Activated CD4-positive, alpha-beta memory T cell treated with anti-CD3 and anti-CD28 coated beads for 36 hours (primary cell): Measurements from ENCODE around the gene GANAB. TPM values are rescaled to one million over a fixed set of nuclear protein-coding genes. Genes with fewer than 3 reads are reported as not detected.
A peak's percentile ranks its signal among the peaks of the same experiment; 100 is the strongest.
"Not testable (repeated sequence)": the region's sequence is repeated elsewhere in the genome, so short reads cannot be mapped to it uniquely, and the experiment has no call there.

Source experiments
- CTCF ChIA-PET: fragments of 350-600 bp; sonication (Branson Sonifier 250); formaldehyde crosslinking; loops from one replicate; lab custom pipeline; 2021; ENCODE audit warnings: antibody characterized with exemption, inconsistent platforms; lab: Charles Lee
- POLR2A ChIA-PET: fragments of 350-600 bp; sonication (Branson Sonifier 250); formaldehyde crosslinking; loops from one replicate; lab custom pipeline; 2021; ENCODE audit warnings: antibody characterized with exemption; lab: Charles Lee
- DNase-seq: peaks from one replicate; pipeline ENCODE4 v3.0.0-alpha.2; 2020
- H3K27ac Mint-ChIP-seq: one replicate; pipeline ENCODE4 v1.8.0; 2021; ENCODE audit warnings: mixed read lengths
- H3K27me3 Mint-ChIP-seq: one replicate; pipeline ENCODE4 v1.8.0; 2021; ENCODE audit warnings: mixed read lengths
- H3K36me3 Mint-ChIP-seq: one replicate; pipeline ENCODE4 v1.8.0; 2021; ENCODE audit warnings: mixed read lengths
- H3K4me1 Mint-ChIP-seq: one replicate; pipeline ENCODE4 v1.8.0; 2021; ENCODE audit warnings: low read depth, mixed read lengths
- H3K4me3 Mint-ChIP-seq: one replicate; pipeline ENCODE4 v1.8.0; 2021; ENCODE audit warnings: mild to moderate bottlenecking, mixed read lengths
- H3K9me3 Mint-ChIP-seq: one replicate; pipeline ENCODE4 v1.8.0; 2021; ENCODE audit warnings: mixed read lengths
- intact Hi-C: fragments of 100-400 bp; cut with micrococcal nuclease; formaldehyde crosslinking; loops from one replicate; pipeline ENCODE4 v1.15.1; 2023
- total RNA-seq, 2 experiments: library from RNA; stranded (reverse); gene quantifications; one replicate each; pipeline ENCODE4 v1.2.3, GENCODE V29; 2021

The GANAB gene
- total RNA-seq, 2 experiments from 2014 or later, result 247 to 249 TPM

DNA sequence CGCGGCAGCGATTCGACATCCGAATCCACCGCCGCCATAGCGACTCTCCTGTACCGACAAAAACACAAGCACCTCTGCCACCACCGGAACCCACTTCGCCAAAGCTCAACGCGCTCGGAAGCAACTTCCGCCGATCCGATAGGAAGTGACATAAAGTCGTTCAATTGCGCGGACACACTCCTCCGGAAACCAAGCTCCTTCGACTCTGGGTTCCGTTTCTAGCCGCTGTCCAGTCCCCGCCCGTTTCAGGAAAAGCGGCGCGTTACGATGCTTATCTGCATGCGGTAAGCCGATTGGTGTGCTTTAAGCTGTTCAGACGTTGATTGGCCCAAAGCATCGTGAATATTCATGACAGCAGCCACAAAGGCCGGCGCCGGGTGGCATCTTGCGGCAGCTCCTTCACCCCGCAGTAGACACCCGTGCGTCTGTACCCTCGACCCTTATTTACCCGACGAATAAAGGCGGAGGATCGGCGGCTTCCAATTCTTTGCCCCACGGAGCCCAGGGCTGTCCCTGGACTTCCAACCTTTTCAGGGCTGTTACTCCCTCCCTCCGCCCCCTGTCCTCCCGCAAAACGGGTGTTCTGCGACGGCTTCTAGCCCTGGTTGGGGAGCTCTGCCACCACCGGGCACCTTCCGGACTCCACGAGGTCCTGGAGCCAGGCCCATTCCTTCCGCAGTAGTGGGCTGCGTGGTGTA is 54.8 kb downstream of the GANAB start, which contains the start of gene TUT1:
Gene TUT1, minus strand, starts transcription at position 76 of the 698 bp plus-strand sequence. Its CDS starts 38 bp downstream, at position 38.
- ChIA-PET CTCF (interaction anchor here (0.7 to 4.0 kb wide), 39 partner anchors 10 to 290 kb away, joined by 3 to 44 read pairs (median 4); partner anchors contain the start of genes B3GAT3, BSCL2, C11orf98 and CSKMT), POLR2A (interaction anchor here (0.6 to 3.3 kb wide), 40 partner anchors 8 to 264 kb away, joined by 3 to 62 read pairs (median 6); partner anchors contain the start of genes AHNAK, B3GAT3, BSCL2 and C11orf98)
- H3K4me1 Mint-ChIP-seq, result peaks cover 52% of the 10 kb centered on the region
- H3K4me3 Mint-ChIP-seq, result peak within 1 kb of the TSS; percentile 100
- intact Hi-C loops, result loop anchor here (1.0 to 5.0 kb wide), 10 partner anchors 8 to 241 kb away; partner anchors contain the start of genes BSCL2, C11orf98, CSKMT and GANAB
- DNase-seq, result peak; percentile 99
- peak within 1 kb of the TSS; percentile 97 for H3K27ac Mint-ChIP-seq
- H3K36me3 Mint-ChIP-seq, result peaks cover 42% of the 10 kb centered on the region
- no peaks in the 10 kb centered on the region for H3K9me3 Mint-ChIP-seq
- no peaks in the 10 kb centered on the region for H3K27me3 Mint-ChIP-seq

- Mint-ChIP-seq H3K36me3 (peaks cover 31% of the 10 kb centered on the region), H3K4me1 (peaks cover 46% of the 10 kb centered on the region), H3K4me3 (no peak overlapping the region), H3K27me3 (no peaks in the 10 kb centered on the region), H3K27ac (no peak overlapping the region), H3K9me3 (no peaks in the 10 kb centered on the region)
- intact Hi-C loops, result no loop called here
- ChIA-PET POLR2A (interaction anchor here (0.6 to 2.6 kb wide), 4 partner anchors 15 to 252 kb away, joined by 3 to 8 read pairs (median 4); partner anchors contain the start of gene EEF1G), CTCF (interaction anchor here (0.8 to 1.9 kb wide), 6 partner anchors 23 to 194 kb away, joined by 3 to 6 read pairs (median 4); no protein-coding TSS in a partner anchor)
- DNase-seq, result peak; percentile 42
These were observed 57.3 kb downstream of the GANAB start for GRCh38 chr11:62588966-62589637.

- H3K27ac Mint-ChIP-seq, H3K9me3 Mint-ChIP-seq, DNase-seq, intact Hi-C loops, H3K4me3 Mint-ChIP-seq, H3K27me3 Mint-ChIP-seq: not testable (repeated sequence)
- H3K36me3 Mint-ChIP-seq, result peaks cover 16% of the 10 kb centered on the region
- peaks cover 20% of the 10 kb centered on the region for H3K4me1 Mint-ChIP-seq
- ChIA-PET POLR2A (interaction anchor here (0.7 kb wide), 1 partner anchor 10 kb away, joined by 4 read pairs; no protein-coding TSS in a partner anchor), CTCF (interaction anchor here (0.8 kb wide), 1 partner anchor 161 kb away, joined by 3 read pairs; no protein-coding TSS in a partner anchor)
These were observed 61.1 kb downstream of the GANAB start for GRCh38 chr11:62585356-62585755.

- H3K36me3 Mint-ChIP-seq, result peaks cover 15% of the 10 kb centered on the region
These were observed 64.7 kb downstream of the GANAB start for GRCh38 chr11:62581735-62582134.

GRCh38 chr11:62580959-62581715 is 65.3 kb downstream of the GANAB start:
- Mint-ChIP-seq H3K27ac (no peak overlapping the region), H3K4me1 (peaks cover 2% of the 10 kb centered on the region), H3K9me3 (no peaks in the 10 kb centered on the region), H3K36me3 (peaks cover 13% of the 10 kb centered on the region), H3K27me3 (no peaks in the 10 kb centered on the region), H3K4me3 (no peak overlapping the region)
- intact Hi-C loops, result no loop called here
- no peak for DNase-seq
- ChIA-PET CTCF (interaction anchor here (0.7 kb wide), 2 partner anchors 13 to 156 kb away, joined by 3 to 4 read pairs; no protein-coding TSS in a partner anchor), POLR2A (interaction anchor here (1.0 to 1.1 kb wide), 2 partner anchors 10 to 72 kb away, joined by 3 to 4 read pairs; partner anchors contain the start of gene INTS5)

More at GRCh38 chr11:62581735-62582134, 64.7 kb downstream of the GANAB start:
- H3K9me3 Mint-ChIP-seq, CTCF ChIA-PET, DNase-seq, H3K27ac Mint-ChIP-seq, H3K4me1 Mint-ChIP-seq, intact Hi-C loops, H3K27me3 Mint-ChIP-seq, H3K4me3 Mint-ChIP-seq: not testable (repeated sequence)
- POLR2A ChIA-PET, result interaction anchor here (1.0 kb wide), 1 partner anchor 72 kb away, joined by 3 read pairs; the partner anchor contains the start of gene INTS5

- H3K4me1 Mint-ChIP-seq, result peaks cover 13% of the 10 kb centered on the region
- CTCF ChIA-PET, result interaction anchor here (0.6 kb wide), 3 partner anchors 34 to 184 kb away, joined by 3 read pairs; no protein-coding TSS in a partner anchor
- no peaks in the 10 kb centered on the region for H3K9me3 Mint-ChIP-seq
- intact Hi-C loops, result no loop called here
- H3K4me3 Mint-ChIP-seq, result no peak overlapping the region
- POLR2A ChIA-PET, result no interaction called here
- no peaks in the 10 kb centered on the region for H3K27me3 Mint-ChIP-seq
- H3K27ac Mint-ChIP-seq, result no peak overlapping the region
- peaks cover 16% of the 10 kb centered on the region for H3K36me3 Mint-ChIP-seq
- DNase-seq, result no peak
These were observed 67.2 kb downstream of the GANAB start for GRCh38 chr11:62579252-62579651.

GRCh38 chr11:62578541-62578940 is 67.9 kb downstream of the GANAB start:
- CTCF ChIA-PET, result interaction anchor here (0.6 kb wide), 3 partner anchors 16 to 184 kb away, joined by 3 read pairs; no protein-coding TSS in a partner anchor
- H3K4me1 Mint-ChIP-seq, result peaks cover 13% of the 10 kb centered on the region
- no peaks in the 10 kb centered on the region for H3K9me3 Mint-ChIP-seq
- H3K4me3 Mint-ChIP-seq, result no peak overlapping the region
- POLR2A ChIA-PET, result no interaction called here
- DNase-seq, result no peak
- H3K27me3 Mint-ChIP-seq, result no peaks in the 10 kb centered on the region
- H3K27ac Mint-ChIP-seq, result peak overlapping the region; percentile 33
- peaks cover 18% of the 10 kb centered on the region for H3K36me3 Mint-ChIP-seq
- intact Hi-C loops, result no loop called here

GRCh38 chr11:62577046-62577714 is 69.2 kb downstream of the GANAB start:
- no peak for DNase-seq
- Mint-ChIP-seq H3K36me3 (peaks cover 32% of the 10 kb centered on the region), H3K4me1 (peaks cover 23% of the 10 kb centered on the region), H3K4me3 (no peak overlapping the region), H3K9me3 (no peaks in the 10 kb centered on the region), H3K27ac (no peak overlapping the region), H3K27me3 (no peaks in the 10 kb centered on the region)
- POLR2A ChIA-PET, result interaction anchor here (0.6 kb wide), 1 partner anchor 285 kb away, joined by 3 read pairs; no protein-coding TSS in a partner anchor
- CTCF ChIA-PET, result interaction anchor here (1.6 kb wide), 1 partner anchor 152 kb away, joined by 5 read pairs; no protein-coding TSS in a partner anchor
- intact Hi-C loops, result no loop called here

DNA sequence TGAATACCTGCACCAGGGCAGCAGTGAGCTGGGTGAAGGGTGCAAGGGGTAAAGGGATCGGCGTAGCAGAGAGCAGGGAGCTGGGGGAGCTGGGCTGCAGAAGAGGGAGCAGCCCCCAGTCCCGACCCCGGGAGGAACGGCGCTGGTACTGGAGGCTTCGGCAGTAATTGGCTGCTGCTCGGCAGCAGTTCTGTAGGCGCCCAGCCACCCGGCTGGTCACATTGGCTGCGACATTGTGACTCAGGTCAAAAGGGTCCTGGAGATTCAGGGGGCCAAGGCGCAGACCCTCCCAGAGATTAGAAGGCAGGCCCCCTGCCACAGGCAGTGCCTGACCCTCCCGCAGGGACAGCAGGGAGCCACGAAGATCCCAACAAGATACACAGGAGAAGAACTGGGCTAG is 70.6 kb downstream of the GANAB start:
- H3K4me3 Mint-ChIP-seq, result peak overlapping the region; percentile 93
- no peak for DNase-seq
- peaks cover 36% of the 10 kb centered on the region for H3K4me1 Mint-ChIP-seq
- POLR2A ChIA-PET, result interaction anchor here (1.3 to 3.3 kb wide), 2 partner anchors 10 to 16 kb away, joined by 4 to 33 read pairs; partner anchors contain the start of gene TUT1
- no peaks in the 10 kb centered on the region for H3K9me3 Mint-ChIP-seq
- CTCF ChIA-PET, result interaction anchor here (0.6 to 2.3 kb wide), 4 partner anchors 16 to 151 kb away, joined by 3 to 17 read pairs (median 10); partner anchors contain the start of gene TUT1
- H3K27ac Mint-ChIP-seq, result peak overlapping the region; percentile 82
- intact Hi-C loops, result no loop called here
- H3K36me3 Mint-ChIP-seq, result peaks cover 41% of the 10 kb centered on the region
- no peaks in the 10 kb centered on the region for H3K27me3 Mint-ChIP-seq

GRCh38 chr11:62575156-62575555 is 71.3 kb downstream of the GANAB start:
- POLR2A ChIA-PET, result interaction anchor here (0.7 to 3.3 kb wide), 10 partner anchors 11 to 266 kb away, joined by 3 to 33 read pairs (median 6); partner anchors contain the start of genes INTS5, LBHD1, TUT1 and UQCC3
- H3K27me3 Mint-ChIP-seq, result no peaks in the 10 kb centered on the region
- H3K4me1 Mint-ChIP-seq, result peaks cover 42% of the 10 kb centered on the region
- H3K4me3 Mint-ChIP-seq, result peak overlapping the region; percentile 93
- CTCF ChIA-PET, result interaction anchor here (0.9 to 4.4 kb wide), 5 partner anchors 16 to 150 kb away, joined by 3 to 30 read pairs (median 15); partner anchors contain the start of gene TUT1
- intact Hi-C loops, result no loop called here
- no peak for DNase-seq
- H3K27ac Mint-ChIP-seq, result peak overlapping the region; percentile 96
- no peaks in the 10 kb centered on the region for H3K9me3 Mint-ChIP-seq
- H3K36me3 Mint-ChIP-seq, result peaks cover 45% of the 10 kb centered on the region
